Transverse colon (tissue), 4 donors: ENCODE results near the gene BAMBI. TPM values are rescaled to one million over a fixed set of nuclear protein-coding genes. Genes with fewer than 3 reads are reported as not detected.

Experiments used
- DNase-seq: peaks from one replicate; pipeline ENCODE4 v3.0.0-alpha.2; 2019
- H3K27ac ChIP-seq, 4 donors: fragments of 200-600 bp; sonication (generic); 2 replicates each; pipeline ENCODE4 v1.5.1; 2016 to 2018; ENCODE audit warnings: inconsistent platforms in 4 of 4
- H3K27me3 ChIP-seq: fragments of 200-600 bp; sonication (generic); 2 replicates; pipeline ENCODE4 v1.5.1; 2017; ENCODE audit warnings: inconsistent platforms
- H3K36me3 ChIP-seq, 4 donors: fragments of 200-600 bp; sonication (generic); 2 replicates each; pipeline ENCODE4 v1.5.1; 2017 to 2019; ENCODE audit warnings: inconsistent platforms in 4 of 4
- H3K4me1 ChIP-seq, 4 donors: fragments of 200-600 bp; sonication (generic); 2 replicates each; pipeline ENCODE4 v1.5.1; 2017 to 2020; ENCODE audit warnings: inconsistent platforms in 4 of 4
- H3K4me3 ChIP-seq, 4 donors: fragments of 200-600 bp; sonication (generic); 1 replicate in 1 of 4; 2 replicates in 3 of 4; pipeline versions ENCODE4 v1.5.1 to v1.6.1; 2017 to 2019; ENCODE audit warnings: inconsistent platforms in 4 of 4
- H3K9me3 ChIP-seq, 2 donors: fragments of 200-600 bp; sonication (generic); 2 replicates each; pipeline ENCODE4 v1.5.1; 2017 to 2019; ENCODE audit warnings: inconsistent platforms in 2 of 2
- EP300 ChIP-seq: sonication (generic); formaldehyde crosslinking; IDR thresholded peaks from one replicate; pipeline ENCODE4 v1.6.1; 2017; ENCODE audit warnings: antibody characterized with exemption, low read depth
- POLR2A ChIP-seq: fragments of 450-650 bp; IDR thresholded peaks from one replicate; pipeline ENCODE4 v1.6.1; 2016; ENCODE audit warnings: antibody characterized with exemption, mild to moderate bottlenecking, moderate library complexity
- POLR2AphosphoS5 ChIP-seq, 3 donors: sonication (generic); formaldehyde crosslinking; IDR thresholded peaks; one replicate each; pipeline ENCODE4 v1.6.1; 2016; ENCODE audit warnings: antibody characterized with exemption in 3 of 3
- WGBS, 2 donors: methylation state at CpG; one replicate each; pipeline ENCODE4 v1.1.5; 2018; ENCODE audit warnings: low coverage in 1 of 2; 5-methylcytosine and 5-hydroxymethylcytosine counted together
- in situ Hi-C, 4 donors: fragments of 200-750 bp; cut with MboI; loops; one replicate each; pipeline versions ENCODE4 v1.15.0 to v1.15.1; 2017; ENCODE audit warnings: low sequenced_read_pairs in 3 of 4, low pct_ligation_motif_present in 1 of 4, low pct_unique_long_range_greater_than_20kb in 1 of 4
- intact Hi-C: fragments of 100-400 bp; cut with DNase I; formaldehyde crosslinking; loops from one replicate; pipeline ENCODE4 v1.15.1; 2023; ENCODE audit warnings: low total_unique reads
- total RNA-seq, 4 donors: library from RNA; depleted of rRNA; stranded (reverse); fragments of >200 nt; gene quantifications; one replicate each; pipeline ENCODE4 v1.1.0, GENCODE V29; 2016
- TF ChIP-seq, protein P1 (sequence below), 5 experiments: fragments of 200-600 bp in 3 of 5; fragments of 450-650 bp in 2 of 5; sonication (generic) in 3 of 5; IDR thresholded peaks; 1 replicate in 2 of 5; 2 replicates in 3 of 5; pipeline ENCODE4 v1.5.1; 2016 to 2017; ENCODE audit warnings: antibody characterized with exemption in 5 of 5, inconsistent platforms in 3 of 5, mild to moderate bottlenecking in 2 of 5, moderate library complexity in 1 of 5

BAMBI gene
- total RNA-seq, 4 donors from 2014 or later = 1.00 to 3.7 (median 1.2) TPM; not detected in 1

DNA sequence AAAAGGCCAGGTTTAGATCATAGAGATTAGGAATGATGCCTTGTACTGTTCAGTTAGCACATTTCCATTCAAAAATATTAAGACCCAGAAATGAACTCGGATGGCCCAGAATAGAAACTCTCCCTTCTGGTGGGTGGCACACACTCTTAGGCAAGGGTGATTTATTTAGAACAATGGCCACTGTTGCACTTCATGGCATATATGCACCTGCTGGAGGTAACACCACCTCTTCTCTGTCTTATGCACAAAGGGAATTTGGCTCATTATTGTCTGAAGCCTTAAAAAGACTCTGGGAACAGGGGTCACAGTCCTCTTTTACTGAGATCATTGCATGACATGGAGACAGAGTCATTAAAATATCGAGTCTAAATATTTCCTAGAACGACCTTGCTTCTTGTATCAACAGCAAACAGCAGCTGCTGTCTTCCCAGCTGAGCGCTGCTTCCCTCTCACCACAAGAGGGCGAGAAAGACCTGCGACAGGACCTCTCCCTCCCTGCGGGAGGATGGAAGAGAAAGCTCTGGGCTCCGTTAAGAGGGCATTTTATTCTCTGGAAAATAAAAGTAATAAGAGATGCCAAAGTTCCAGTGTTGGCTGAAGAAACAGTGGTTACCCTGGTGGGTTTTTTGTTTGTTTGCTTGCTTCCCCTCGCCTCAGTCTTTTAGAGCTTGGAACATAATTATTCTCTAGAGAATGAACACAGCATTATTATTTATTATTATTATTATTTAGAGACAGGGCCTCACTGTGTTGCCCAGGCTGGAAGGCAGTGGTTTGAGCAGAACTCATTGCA lies 13.5 kb upstream of the BAMBI start:
- H3K36me3 ChIP-seq = no peaks in the 10 kb centered on the region
- intact Hi-C loops (loop anchor here (5.0 kb wide), 1 partner anchor 644 kb away; no protein-coding TSS in a partner anchor), in situ Hi-C loops (loop anchor here (10.0 to 25.0 kb wide), 3 partner anchors 321 to 641 kb away; no protein-coding TSS in a partner anchor)
- peaks cover 36% of the 10 kb centered on the region for H3K27me3 ChIP-seq
- no peak overlapping the region for H3K27ac ChIP-seq
- H3K4me1 ChIP-seq = peaks cover 0 to 13% (median 7%) of the 10 kb centered on the region in 4 donors
- H3K9me3 ChIP-seq = no peaks in the 10 kb centered on the region
- TF ChIP-seq EP300 = no peak
- TF ChIP-seq, protein P1, sequence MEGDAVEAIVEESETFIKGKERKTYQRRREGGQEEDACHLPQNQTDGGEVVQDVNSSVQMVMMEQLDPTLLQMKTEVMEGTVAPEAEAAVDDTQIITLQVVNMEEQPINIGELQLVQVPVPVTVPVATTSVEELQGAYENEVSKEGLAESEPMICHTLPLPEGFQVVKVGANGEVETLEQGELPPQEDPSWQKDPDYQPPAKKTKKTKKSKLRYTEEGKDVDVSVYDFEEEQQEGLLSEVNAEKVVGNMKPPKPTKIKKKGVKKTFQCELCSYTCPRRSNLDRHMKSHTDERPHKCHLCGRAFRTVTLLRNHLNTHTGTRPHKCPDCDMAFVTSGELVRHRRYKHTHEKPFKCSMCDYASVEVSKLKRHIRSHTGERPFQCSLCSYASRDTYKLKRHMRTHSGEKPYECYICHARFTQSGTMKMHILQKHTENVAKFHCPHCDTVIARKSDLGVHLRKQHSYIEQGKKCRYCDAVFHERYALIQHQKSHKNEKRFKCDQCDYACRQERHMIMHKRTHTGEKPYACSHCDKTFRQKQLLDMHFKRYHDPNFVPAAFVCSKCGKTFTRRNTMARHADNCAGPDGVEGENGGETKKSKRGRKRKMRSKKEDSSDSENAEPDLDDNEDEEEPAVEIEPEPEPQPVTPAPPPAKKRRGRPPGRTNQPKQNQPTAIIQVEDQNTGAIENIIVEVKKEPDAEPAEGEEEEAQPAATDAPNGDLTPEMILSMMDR (IDR thresholded peaks at IDR 0.05) = peak; percentile 83 to 97 (median 91)
- TF ChIP-seq POLR2A = no peak
- no peak for TF ChIP-seq POLR2AphosphoS5 (IDR thresholded peaks at IDR 0.05)
- WGBS, 2 donors = 5% methylated on average over 9 of the region's 9 CpGs; no CpG with 5 or more reads in 1 of the 2 donors
- peak; percentile 76 for DNase-seq
- no peak overlapping the region for H3K4me3 ChIP-seq

GRCh38 chr10:28664369-28664740 lies 13.0 kb upstream of the BAMBI start:
- Histone ChIP-seq H3K36me3 (no peaks in the 10 kb centered on the region), H3K27ac (no peak overlapping the region), H3K27me3 (peaks cover 42% of the 10 kb centered on the region), H3K4me3 (no peak overlapping the region), H3K4me1 (peaks cover 0 to 17% (median 10%) of the 10 kb centered on the region in 4 donors), H3K9me3 (no peaks in the 10 kb centered on the region)
- intact Hi-C loops = loop anchor here (5.0 kb wide), 1 partner anchor 643 kb away; no protein-coding TSS in a partner anchor
- 38 to 39% methylated on average over 5 to 6 of the region's 6 CpGs for WGBS, 2 donors
- in situ Hi-C loops = loop anchor here (10.0 to 25.0 kb wide), 3 partner anchors 320 to 640 kb away; no protein-coding TSS in a partner anchor
- no peak for TF ChIP-seq POLR2AphosphoS5 (IDR thresholded peaks at IDR 0.05)
- TF ChIP-seq POLR2A = no peak
- TF ChIP-seq, protein P1 (IDR thresholded peaks at IDR 0.05) = no peak
- TF ChIP-seq EP300 = no peak
- DNase-seq = no peak

DNA sequence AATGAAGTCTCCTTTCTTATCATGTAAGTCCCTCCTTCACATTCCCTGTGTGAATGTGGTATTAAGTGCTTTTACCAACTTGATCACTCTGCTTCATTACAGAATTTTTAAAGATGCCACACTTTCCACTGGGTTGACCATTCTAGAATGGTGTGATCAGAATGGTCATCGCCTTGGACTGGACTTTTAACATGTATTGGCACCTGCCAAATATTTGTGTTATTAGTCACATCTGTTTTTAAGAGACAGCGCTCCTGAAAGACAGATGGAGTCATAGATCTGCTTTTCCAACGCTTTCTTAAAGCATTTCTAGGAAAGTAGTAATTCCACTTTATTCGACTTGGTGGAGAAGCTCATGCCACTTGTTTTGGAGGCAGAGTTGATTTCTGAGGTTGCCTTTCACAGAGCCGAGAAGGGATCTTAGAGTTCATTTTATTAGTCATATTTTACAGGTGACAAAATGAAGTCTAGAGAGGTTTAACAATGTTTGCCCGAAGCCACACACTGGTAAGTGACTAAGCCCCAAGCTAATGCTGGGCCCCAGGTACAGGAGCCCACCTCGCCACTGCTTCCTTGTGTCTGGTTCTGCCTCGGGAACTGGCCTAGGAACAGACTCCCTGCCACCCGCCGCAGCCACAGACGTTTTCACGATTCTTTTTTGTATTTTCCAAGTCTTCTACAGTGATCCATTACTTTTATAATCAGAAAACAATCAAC lies 10.4 kb upstream of the BAMBI start:
- peaks cover 67% of the 10 kb centered on the region for H3K27me3 ChIP-seq
- WGBS, 2 donors = 80 to 85% methylated on average over 2 to 12 of the region's 12 CpGs

More for the DNA sequence above, 10.4 kb upstream of the BAMBI start:
- TF ChIP-seq, protein P1 (IDR thresholded peaks at IDR 0.05) = no peak
- TF ChIP-seq POLR2AphosphoS5 (IDR thresholded peaks at IDR 0.05) (no peak), EP300 (no peak), POLR2A (no peak)
- intact Hi-C loops = loop anchor here (5.0 kb wide), 1 partner anchor 325 kb away; no protein-coding TSS in a partner anchor
- H3K27ac ChIP-seq = no peak overlapping the region
- in situ Hi-C loops = loop anchor here (5.0 to 25.0 kb wide), 5 partner anchors 318 to 638 kb away; no protein-coding TSS in a partner anchor
- no peaks in the 10 kb centered on the region for H3K9me3 ChIP-seq
- H3K4me1 ChIP-seq = peaks cover 0 to 17% (median 10%) of the 10 kb centered on the region in 4 donors
- no peaks in the 10 kb centered on the region for H3K36me3 ChIP-seq
- H3K4me3 ChIP-seq = no peak overlapping the region
- no peak for DNase-seq
